Measurements from ENCODE around the gene HOMEZ. TPM values are rescaled to one million over a fixed set of nuclear protein-coding genes. Genes with fewer than 3 reads are reported as not detected.

Gene HOMEZ
- total RNA-seq, 1 donor from 2014 or later, result 7.3 TPM

DNA sequence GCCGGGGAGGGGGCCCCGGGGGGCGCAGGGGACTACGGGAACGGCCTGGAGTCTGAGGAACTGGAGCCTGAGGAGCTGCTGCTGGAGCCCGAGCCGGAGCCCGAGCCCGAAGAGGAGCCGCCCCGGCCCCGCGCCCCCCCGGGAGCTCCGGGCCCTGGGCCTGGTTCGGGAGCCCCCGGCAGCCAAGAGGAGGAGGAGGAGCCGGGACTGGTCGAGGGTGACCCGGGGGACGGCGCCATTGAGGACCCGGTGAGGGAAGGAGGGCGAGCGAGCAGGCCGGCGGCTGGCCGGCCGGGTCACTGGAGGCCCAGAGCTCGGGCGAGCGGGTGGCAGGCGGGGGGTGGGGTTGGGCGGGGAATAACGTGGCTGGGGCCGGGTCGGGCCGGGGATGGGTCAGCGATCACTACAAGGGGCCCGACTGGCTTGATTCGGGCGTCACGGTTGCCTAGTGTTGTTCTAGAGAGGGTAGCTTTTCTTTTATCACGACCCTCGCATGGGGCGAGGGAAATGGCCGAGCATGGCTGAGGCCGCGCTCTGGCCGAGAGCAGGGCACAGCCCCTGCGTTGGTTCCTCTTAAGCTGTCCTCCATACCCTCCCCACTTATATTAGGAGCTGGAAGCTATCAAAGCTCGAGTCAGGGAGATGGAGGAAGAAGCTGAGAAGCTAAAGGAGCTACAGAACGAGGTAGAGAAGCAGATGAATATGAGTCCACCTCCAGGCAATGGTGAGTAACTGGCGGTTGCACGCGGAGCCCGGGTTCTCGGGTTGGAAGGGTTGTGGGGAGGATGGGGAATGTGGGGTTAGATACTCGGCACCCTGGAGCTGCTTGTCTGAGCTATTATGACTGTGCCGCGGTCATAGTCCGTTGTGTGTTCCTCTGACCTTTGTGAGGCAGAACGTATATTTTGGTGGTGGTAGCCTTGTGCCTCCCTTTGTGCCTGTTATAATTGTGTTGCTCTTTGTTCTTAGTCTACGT is 35.9 kb upstream of the HOMEZ start:
- H3K27me3 ChIP-seq, result no peaks in the 10 kb centered on the region
- H3K27ac ChIP-seq, result peak overlapping the region; percentile 98 to 99
- H3K4me3 ChIP-seq, result peak overlapping the region; percentile 98 to 99
- intact Hi-C loops (cut with DNase I), result loop anchor here (1.0 to 10.0 kb wide), 8 partner anchors 21 to 1043 kb away; partner anchors contain the start of genes DCAF11, HOMEZ, NFATC4 and NGDN
- H3K36me3 ChIP-seq, result peaks cover 25 to 32% of the 10 kb centered on the region in 2 donors
- peaks cover 5 to 16% of the 10 kb centered on the region in 2 donors for H3K4me1 ChIP-seq
- DNase-seq (ENCODE audit: low spot score in 2 of 2), result no peak
- TF ChIP-seq, protein P1, sequence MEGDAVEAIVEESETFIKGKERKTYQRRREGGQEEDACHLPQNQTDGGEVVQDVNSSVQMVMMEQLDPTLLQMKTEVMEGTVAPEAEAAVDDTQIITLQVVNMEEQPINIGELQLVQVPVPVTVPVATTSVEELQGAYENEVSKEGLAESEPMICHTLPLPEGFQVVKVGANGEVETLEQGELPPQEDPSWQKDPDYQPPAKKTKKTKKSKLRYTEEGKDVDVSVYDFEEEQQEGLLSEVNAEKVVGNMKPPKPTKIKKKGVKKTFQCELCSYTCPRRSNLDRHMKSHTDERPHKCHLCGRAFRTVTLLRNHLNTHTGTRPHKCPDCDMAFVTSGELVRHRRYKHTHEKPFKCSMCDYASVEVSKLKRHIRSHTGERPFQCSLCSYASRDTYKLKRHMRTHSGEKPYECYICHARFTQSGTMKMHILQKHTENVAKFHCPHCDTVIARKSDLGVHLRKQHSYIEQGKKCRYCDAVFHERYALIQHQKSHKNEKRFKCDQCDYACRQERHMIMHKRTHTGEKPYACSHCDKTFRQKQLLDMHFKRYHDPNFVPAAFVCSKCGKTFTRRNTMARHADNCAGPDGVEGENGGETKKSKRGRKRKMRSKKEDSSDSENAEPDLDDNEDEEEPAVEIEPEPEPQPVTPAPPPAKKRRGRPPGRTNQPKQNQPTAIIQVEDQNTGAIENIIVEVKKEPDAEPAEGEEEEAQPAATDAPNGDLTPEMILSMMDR (IDR thresholded peaks at IDR 0.05), result no peak
- H3K9me3 ChIP-seq, result no peaks in the 10 kb centered on the region

DNA sequence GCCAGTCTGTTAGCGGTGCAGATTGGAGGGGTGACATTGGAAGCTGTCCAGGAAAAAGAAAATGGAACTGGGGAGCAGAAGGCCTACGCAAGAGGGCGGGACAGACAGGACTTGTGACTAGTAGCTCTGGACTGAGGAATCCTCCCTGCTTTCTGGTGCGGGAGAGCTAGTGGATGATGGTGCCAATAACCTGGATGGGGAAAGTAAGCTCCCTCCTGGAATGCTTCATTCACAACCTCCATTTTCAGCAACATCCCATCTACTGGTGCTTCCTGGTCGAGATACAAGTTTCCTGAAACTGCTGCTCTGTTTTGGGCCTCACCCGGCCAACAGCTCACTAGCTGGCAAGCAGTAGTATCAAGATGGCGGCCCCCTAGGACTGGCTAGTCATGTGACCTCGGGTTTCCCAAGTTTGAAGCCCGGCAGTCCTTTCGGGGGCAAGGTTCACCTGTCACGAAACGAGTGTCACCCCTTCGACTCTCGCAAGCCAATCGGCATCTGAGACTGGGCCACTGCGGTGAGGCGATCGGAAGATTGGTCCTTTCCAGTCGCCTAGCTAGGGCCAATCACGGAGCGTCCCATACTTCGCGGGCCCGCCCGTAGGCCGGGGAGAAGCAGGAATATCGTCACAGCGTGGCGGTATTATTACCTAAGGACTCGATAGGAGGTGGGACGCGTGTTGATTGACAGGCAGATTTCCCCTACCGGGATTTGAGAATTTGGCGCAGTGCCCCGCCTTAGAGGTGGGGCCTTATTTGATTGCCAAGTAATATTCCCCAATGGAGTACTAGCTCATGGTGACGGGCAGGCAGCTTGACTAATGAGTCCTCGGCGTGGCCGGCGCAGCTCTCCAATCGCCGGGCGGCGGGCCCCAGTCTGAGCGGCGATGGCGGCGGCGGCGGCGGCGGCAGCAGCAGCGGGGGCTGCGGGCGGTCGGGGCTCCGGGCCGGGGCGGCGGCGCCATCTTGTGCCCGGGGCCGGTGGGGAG is 34.9 kb upstream of the HOMEZ start, which contains the start of gene PABPN1:
TSS of gene PABPN1 (plus strand) at position 874 of the 988 bp plus-strand sequence. CDS start at position 887, 13 bp downstream.
- peak within 1 kb of the TSS; percentile 98 to 99 for H3K4me3 ChIP-seq
- intact Hi-C loops (cut with DNase I), result loop anchor here (1.0 to 10.0 kb wide), 9 partner anchors 15 to 1044 kb away; partner anchors contain the start of genes BCL2L2, DCAF11, HOMEZ and NFATC4
- peak within 1 kb of the TSS; percentile 98 to 99 for H3K27ac ChIP-seq
- H3K4me1 ChIP-seq, result peaks cover 5 to 16% of the 10 kb centered on the region in 2 donors
- no peaks in the 10 kb centered on the region for H3K9me3 ChIP-seq
- TF ChIP-seq, protein P1 (IDR thresholded peaks at IDR 0.05), result no peak
- peak; percentile 98 to 100 for DNase-seq (ENCODE audit: low spot score in 2 of 2)
- H3K36me3 ChIP-seq, result peaks cover 28 to 29% of the 10 kb centered on the region in 2 donors
- H3K27me3 ChIP-seq, result no peaks in the 10 kb centered on the region

GRCh38 chr14:23319746-23320583 is 34.0 kb upstream of the HOMEZ start:
- DNase-seq (ENCODE audit: low spot score in 2 of 2), result no peak
- Histone ChIP-seq H3K9me3 (no peaks in the 10 kb centered on the region), H3K4me3 (peak overlapping the region; percentile 44 to 56), H3K27ac (peak overlapping the region; percentile 92 to 94), H3K4me1 (peaks cover 5 to 16% of the 10 kb centered on the region in 2 donors), H3K36me3 (peaks cover 21 to 24% of the 10 kb centered on the region in 2 donors), H3K27me3 (no peaks in the 10 kb centered on the region)
- TF ChIP-seq, protein P1 (IDR thresholded peaks at IDR 0.05), result no peak
- intact Hi-C loops (cut with DNase I), result loop anchor here (1.0 to 10.0 kb wide), 4 partner anchors 14 to 1045 kb away; partner anchors contain the start of genes BCL2L2, NFATC4, SLC22A17 and THTPA

DNA sequence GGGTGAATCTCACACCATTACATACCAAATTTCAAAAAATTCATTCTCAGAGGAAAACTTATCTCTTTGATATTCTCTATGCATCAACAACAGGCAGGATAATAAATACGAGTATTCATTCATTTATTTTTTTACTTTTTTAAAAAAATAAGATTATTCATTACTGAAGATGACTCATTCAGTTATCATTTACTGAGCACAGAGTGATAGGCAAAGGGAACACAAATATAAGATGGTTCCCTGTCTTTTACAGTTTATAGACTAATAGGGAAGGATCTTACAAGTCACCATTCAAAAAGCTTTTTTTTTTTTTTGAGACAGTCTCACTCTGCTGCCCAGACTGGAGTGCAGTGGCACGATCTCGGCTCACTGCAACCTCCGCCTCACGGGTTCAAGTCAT is 30.4 kb upstream of the HOMEZ start:
- intact Hi-C loops (cut with DNase I), result no loop called here
- Histone ChIP-seq H3K9me3 (no peaks in the 10 kb centered on the region), H3K36me3 (peaks cover 2 to 6% of the 10 kb centered on the region in 2 donors), H3K4me3 (no peak overlapping the region), H3K27ac (no peak overlapping the region), H3K4me1 (peaks cover 0 to 5% of the 10 kb centered on the region in 2 donors), H3K27me3 (no peaks in the 10 kb centered on the region)
- no peak for DNase-seq (ENCODE audit: low spot score in 2 of 2)
- TF ChIP-seq, protein P1 (IDR thresholded peaks at IDR 0.05), result no peak

Measured in ascending aorta (tissue), 2 donors.